ENCODE measurements around the gene SLC22A3.
"Not testable (repeated sequence)": the region's sequence is repeated elsewhere in the genome, so short reads cannot be mapped to it uniquely, and the experiment has no call there.

Gene SLC22A3, protein sequence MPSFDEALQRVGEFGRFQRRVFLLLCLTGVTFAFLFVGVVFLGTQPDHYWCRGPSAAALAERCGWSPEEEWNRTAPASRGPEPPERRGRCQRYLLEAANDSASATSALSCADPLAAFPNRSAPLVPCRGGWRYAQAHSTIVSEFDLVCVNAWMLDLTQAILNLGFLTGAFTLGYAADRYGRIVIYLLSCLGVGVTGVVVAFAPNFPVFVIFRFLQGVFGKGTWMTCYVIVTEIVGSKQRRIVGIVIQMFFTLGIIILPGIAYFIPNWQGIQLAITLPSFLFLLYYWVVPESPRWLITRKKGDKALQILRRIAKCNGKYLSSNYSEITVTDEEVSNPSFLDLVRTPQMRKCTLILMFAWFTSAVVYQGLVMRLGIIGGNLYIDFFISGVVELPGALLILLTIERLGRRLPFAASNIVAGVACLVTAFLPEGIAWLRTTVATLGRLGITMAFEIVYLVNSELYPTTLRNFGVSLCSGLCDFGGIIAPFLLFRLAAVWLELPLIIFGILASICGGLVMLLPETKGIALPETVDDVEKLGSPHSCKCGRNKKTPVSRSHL

DNA sequence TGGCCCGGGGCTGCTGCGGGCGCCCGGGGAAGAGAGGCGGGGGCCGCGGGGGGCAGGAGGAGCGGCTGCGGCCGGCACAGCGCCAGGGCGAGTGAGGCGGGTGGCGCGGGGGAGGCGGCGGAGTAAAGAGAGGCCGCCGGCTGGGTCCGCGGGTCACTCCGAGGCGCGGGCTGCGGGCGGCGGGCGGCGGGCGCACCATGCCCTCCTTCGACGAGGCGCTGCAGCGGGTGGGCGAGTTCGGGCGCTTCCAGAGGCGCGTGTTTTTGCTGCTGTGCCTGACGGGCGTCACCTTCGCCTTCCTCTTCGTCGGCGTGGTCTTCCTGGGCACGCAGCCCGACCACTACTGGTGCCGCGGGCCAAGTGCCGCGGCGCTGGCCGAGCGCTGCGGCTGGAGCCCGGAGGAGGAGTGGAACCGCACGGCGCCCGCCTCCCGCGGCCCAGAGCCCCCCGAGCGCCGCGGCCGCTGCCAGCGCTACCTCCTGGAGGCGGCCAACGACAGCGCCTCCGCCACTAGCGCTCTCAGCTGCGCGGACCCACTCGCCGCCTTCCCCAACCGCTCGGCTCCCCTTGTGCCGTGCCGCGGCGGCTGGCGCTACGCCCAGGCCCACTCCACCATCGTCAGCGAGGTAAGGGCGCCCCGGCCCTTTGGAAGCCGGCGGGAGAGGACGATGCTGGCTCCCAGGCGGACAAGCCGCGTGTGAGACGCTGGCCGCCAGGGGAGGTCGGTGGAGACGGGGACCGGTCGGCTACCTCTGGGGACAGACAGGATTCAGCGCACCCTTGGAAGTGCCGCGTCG lies at the start of gene SLC22A3:
Gene SLC22A3, plus strand, starts transcription at position 156 of the 797 bp plus-strand sequence. Its CDS starts 42 bp downstream, at position 198.
- Histone ChIP-seq H3K27me3 (ENCODE audit: control insufficient read depth, insufficient read depth, low read length) (peaks cover 51% of the 10 kb centered on the region), H3K4me1 (ENCODE audit: control insufficient read depth, insufficient read depth, low read length) (peaks cover 11% of the 10 kb centered on the region), H3K9me3 (ENCODE audit: control insufficient read depth, insufficient read depth, low read length) (no peaks in the 10 kb centered on the region), H3K9ac (ENCODE audit: low read depth, low read length) (peak within 1 kb of the TSS; percentile 30; the same call in 1 of the 2 replicates), H3K4me3 (ENCODE audit: low read depth, low read length) (peak within 1 kb of the TSS; percentile 58), H3K36me3 (ENCODE audit: control insufficient read depth, insufficient read depth, low read length) (no peaks in the 10 kb centered on the region), H3K27ac (ENCODE audit: low read depth, low read length) (no peak within 1 kb of the TSS)

DNA sequence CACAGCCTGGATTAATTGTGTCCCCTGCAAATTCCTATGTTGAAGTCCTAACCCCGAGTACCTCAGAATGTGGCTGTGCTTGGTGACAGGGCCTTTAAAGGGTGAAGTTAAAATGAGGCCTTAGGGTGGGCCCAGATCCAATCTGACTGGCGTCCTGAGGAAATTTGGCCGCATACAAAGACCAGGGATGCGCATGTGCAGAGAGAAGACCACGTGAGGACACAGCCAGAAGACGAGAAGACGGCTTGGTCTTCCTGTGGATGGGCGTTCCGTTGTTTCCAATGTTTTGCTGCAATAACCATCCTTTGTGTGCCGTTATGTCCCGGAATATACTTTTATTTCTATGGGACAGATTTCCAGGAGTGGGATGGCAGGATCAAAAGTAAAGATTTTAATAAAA lies 48.6 kb upstream of the SLC22A3 start:
- no peak overlapping the region for H3K27ac ChIP-seq (ENCODE audit: low read depth, low read length)
- H3K9ac ChIP-seq (ENCODE audit: low read depth, low read length): no peak overlapping the region
- no peaks in the 10 kb centered on the region for H3K9me3 ChIP-seq (ENCODE audit: control insufficient read depth, insufficient read depth, low read length)
- peaks cover 7% of the 10 kb centered on the region; the same call in 1 of the 2 replicates for H3K4me1 ChIP-seq (ENCODE audit: control insufficient read depth, insufficient read depth, low read length)
- H3K4me3 ChIP-seq (ENCODE audit: low read depth, low read length): no peak overlapping the region
- H3K27me3 ChIP-seq (ENCODE audit: control insufficient read depth, insufficient read depth, low read length): no peaks in the 10 kb centered on the region
- H3K36me3 ChIP-seq (ENCODE audit: control insufficient read depth, insufficient read depth, low read length): no peaks in the 10 kb centered on the region

DNA sequence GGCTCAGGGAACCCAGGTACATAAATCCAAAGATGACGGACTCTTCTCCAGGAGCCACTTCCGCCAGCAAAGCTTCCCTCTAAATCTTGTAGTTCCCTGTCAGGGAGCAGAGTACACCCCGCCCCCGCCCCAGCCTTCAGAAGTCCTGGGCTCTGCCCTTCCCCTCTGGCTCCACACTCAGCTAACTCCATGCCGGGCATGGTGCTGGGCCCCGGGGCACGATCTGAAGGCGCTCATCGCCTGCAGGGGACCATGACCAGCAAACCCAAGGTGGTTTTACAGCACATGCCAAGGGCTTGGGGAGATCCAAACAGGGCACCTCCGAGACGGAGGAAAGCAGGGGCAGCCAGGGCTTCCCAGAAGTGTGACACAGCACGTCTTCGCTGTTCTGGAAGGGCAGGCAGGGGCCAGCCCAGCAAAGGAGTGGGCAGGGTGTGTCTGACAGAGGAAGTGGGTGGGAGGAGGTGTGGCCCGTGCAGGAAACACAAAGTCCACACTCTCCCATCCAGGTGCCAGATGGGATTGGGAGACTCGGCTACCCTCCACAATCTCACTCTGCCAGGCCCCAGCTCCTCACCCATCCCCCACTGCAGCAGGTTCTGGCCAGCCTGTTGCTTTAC lies 48.0 kb upstream of the SLC22A3 start:
- Histone ChIP-seq H3K9ac (ENCODE audit: low read depth, low read length) (no peak overlapping the region), H3K9me3 (ENCODE audit: control insufficient read depth, insufficient read depth, low read length) (no peaks in the 10 kb centered on the region), H3K4me1 (ENCODE audit: control insufficient read depth, insufficient read depth, low read length) (peaks cover 7% of the 10 kb centered on the region; the same call in 1 of the 2 replicates), H3K4me3 (ENCODE audit: low read depth, low read length) (no peak overlapping the region), H3K27me3 (ENCODE audit: control insufficient read depth, insufficient read depth, low read length) (no peaks in the 10 kb centered on the region), H3K27ac (ENCODE audit: low read depth, low read length) (no peak overlapping the region), H3K36me3 (ENCODE audit: control insufficient read depth, insufficient read depth, low read length) (no peaks in the 10 kb centered on the region)

DNA sequence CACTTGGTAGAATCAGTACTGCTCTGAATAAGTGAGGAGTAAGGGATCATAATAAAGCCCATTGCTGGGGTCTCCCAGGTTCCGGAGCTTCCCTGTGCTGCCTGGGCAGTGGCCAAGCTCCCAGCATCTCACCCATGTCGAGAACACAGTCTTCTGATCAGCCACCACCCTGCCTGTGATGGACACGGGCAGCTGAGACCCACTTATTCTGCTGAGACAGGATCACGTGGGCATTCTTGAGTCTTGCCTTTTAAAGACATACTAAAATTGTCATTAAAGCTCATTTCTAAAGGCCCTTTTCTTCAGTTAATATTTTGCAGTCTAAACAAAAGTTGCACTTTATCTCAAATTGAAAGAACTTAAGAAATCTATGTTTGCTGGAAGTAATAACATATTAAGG lies 46.8 kb upstream of the SLC22A3 start:
- peaks cover 7% of the 10 kb centered on the region; the same call in 1 of the 2 replicates for H3K4me1 ChIP-seq (ENCODE audit: control insufficient read depth, insufficient read depth, low read length)
- no peak overlapping the region for H3K4me3 ChIP-seq (ENCODE audit: low read depth, low read length)
- H3K36me3 ChIP-seq (ENCODE audit: control insufficient read depth, insufficient read depth, low read length): no peaks in the 10 kb centered on the region
- no peak overlapping the region for H3K27ac ChIP-seq (ENCODE audit: low read depth, low read length)
- no peaks in the 10 kb centered on the region for H3K9me3 ChIP-seq (ENCODE audit: control insufficient read depth, insufficient read depth, low read length)
- no peak overlapping the region for H3K9ac ChIP-seq (ENCODE audit: low read depth, low read length)
- no peaks in the 10 kb centered on the region for H3K27me3 ChIP-seq (ENCODE audit: control insufficient read depth, insufficient read depth, low read length)

DNA sequence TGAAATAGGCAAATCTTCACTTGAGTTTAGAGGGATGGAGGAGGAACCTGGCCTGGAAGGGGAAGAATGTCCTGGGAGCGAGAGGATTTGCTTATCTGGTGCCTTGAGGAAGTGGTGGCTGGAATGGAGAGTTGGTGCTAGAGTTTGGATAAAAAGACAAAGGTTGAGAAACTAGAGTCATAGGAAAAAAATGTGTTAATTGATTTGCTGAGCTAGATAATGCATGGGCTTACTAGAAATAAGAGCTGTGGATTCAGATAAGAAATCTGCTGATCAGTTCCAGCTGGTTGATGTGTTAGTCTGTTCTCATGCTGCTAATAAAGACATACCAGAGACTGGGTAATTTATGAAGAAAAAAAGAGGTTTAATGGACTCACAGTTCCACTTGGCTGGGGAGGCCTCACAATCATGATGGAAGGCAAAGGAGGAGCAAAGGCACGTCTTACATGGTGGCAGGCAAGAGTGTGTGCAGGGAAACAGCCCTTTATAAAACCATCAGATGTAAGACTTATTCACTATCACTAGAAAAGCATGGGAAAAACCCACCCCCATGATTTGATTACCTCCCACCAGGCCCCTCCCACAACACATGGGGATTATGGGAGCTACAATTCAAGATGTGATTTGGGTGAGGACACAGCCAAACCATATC lies 45.6 kb upstream of the SLC22A3 start:
- not testable (repeated sequence) for H3K36me3 ChIP-seq (ENCODE audit: control insufficient read depth, insufficient read depth, low read length); H3K27me3 ChIP-seq (ENCODE audit: control insufficient read depth, insufficient read depth, low read length); H3K9ac ChIP-seq (ENCODE audit: low read depth, low read length); H3K27ac ChIP-seq (ENCODE audit: low read depth, low read length); H3K4me3 ChIP-seq (ENCODE audit: low read depth, low read length); H3K4me1 ChIP-seq (ENCODE audit: control insufficient read depth, insufficient read depth, low read length); H3K9me3 ChIP-seq (ENCODE audit: control insufficient read depth, insufficient read depth, low read length)

DNA sequence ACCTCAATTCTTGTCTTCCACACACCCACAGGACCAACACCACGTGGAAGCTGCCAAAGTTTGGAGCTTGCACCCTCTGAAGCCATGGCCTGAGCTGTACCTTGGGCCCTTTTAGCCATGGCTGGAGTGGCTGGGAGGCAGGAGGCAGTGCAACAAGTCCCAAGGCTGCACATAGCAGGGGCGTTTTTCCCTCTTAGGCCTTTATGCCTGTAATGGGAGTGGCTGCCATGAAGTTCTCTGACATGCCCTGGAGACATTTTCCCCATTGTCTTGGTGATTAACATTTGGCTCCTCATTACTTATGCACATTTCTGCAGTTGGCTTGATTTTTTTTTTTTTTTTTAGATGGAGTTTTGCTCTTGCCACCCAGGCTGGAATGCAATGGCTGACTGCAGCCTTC lies 44.4 kb upstream of the SLC22A3 start:
- Histone ChIP-seq H3K9me3 (ENCODE audit: control insufficient read depth, insufficient read depth, low read length) (no peaks in the 10 kb centered on the region), H3K27ac (ENCODE audit: low read depth, low read length) (no peak overlapping the region), H3K4me1 (ENCODE audit: control insufficient read depth, insufficient read depth, low read length) (peaks cover 7% of the 10 kb centered on the region; the same call in 1 of the 2 replicates), H3K36me3 (ENCODE audit: control insufficient read depth, insufficient read depth, low read length) (no peaks in the 10 kb centered on the region), H3K9ac (ENCODE audit: low read depth, low read length) (no peak overlapping the region), H3K4me3 (ENCODE audit: low read depth, low read length) (no peak overlapping the region), H3K27me3 (ENCODE audit: control insufficient read depth, insufficient read depth, low read length) (no peaks in the 10 kb centered on the region)

DNA sequence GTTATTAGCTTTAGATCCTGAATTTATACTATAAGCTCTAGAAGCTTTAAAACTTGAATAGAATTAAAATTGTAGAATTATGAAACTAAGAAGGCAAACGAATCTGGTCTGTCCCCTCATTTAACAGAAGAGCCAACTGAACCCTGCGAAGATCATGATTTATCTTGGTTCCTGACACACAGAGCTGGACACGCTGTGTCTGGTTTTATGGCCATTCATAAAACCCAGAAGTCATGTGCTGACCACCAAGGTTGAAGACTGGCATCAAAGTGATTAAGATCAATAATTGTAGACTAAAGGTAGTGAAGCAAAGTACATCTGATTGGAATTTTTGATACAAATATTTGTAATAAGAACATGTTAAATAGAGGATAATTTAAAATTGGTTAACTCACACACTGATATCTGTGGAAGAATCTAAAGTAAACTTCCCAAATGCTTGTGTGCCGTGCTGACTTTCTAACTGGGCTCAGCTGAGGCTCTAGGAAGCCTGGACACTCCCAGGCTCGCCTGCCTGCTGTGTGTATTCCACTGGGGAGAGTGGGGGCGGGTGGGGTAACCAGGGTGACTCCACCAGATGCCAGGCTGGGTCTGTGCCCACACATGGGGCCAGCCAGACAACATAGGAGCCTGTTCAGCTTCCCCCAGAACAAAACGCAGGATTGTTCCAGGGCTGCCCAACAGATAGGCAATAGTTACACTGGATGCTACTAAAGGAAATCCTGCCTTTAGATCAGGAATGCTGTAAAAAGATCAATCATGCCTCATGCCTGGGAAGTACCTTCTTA lies 42.1 kb upstream of the SLC22A3 start:
- no peaks in the 10 kb centered on the region for H3K36me3 ChIP-seq (ENCODE audit: control insufficient read depth, insufficient read depth, low read length)
- H3K27ac ChIP-seq (ENCODE audit: low read depth, low read length): no peak overlapping the region
- no peak overlapping the region for H3K9ac ChIP-seq (ENCODE audit: low read depth, low read length)
- H3K4me3 ChIP-seq (ENCODE audit: low read depth, low read length): no peak overlapping the region
- H3K4me1 ChIP-seq (ENCODE audit: control insufficient read depth, insufficient read depth, low read length): no peaks in the 10 kb centered on the region
- peaks cover 4% of the 10 kb centered on the region; the same call in 1 of the 2 replicates for H3K9me3 ChIP-seq (ENCODE audit: control insufficient read depth, insufficient read depth, low read length)
- H3K27me3 ChIP-seq (ENCODE audit: control insufficient read depth, insufficient read depth, low read length): no peaks in the 10 kb centered on the region

DNA sequence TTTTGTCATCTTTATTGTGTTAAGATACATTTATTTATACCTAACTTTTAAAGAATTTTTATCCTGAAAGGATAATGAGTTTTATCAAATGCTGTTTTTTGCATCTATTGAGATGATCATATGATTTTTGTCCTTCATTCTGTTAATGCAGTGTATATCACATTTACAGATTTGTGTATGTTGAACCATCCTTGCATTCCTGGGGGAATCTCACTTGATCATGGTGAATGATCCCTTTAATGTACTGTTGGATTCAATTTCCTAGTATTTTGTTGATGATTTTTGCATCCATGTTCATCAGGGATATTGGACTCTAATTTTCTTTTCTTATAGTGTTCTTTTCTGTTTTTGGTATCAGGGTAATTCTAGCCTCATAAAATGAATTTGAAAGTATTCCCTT lies 38.5 kb upstream of the SLC22A3 start:
- Histone ChIP-seq H3K27ac (ENCODE audit: low read depth, low read length) (no peak overlapping the region), H3K9me3 (ENCODE audit: control insufficient read depth, insufficient read depth, low read length) (peaks cover 16% of the 10 kb centered on the region), H3K27me3 (ENCODE audit: control insufficient read depth, insufficient read depth, low read length) (no peaks in the 10 kb centered on the region), H3K4me1 (ENCODE audit: control insufficient read depth, insufficient read depth, low read length) (no peaks in the 10 kb centered on the region), H3K36me3 (ENCODE audit: control insufficient read depth, insufficient read depth, low read length) (no peaks in the 10 kb centered on the region), H3K9ac (ENCODE audit: low read depth, low read length) (no peak overlapping the region), H3K4me3 (ENCODE audit: low read depth, low read length) (no peak overlapping the region)

DNA sequence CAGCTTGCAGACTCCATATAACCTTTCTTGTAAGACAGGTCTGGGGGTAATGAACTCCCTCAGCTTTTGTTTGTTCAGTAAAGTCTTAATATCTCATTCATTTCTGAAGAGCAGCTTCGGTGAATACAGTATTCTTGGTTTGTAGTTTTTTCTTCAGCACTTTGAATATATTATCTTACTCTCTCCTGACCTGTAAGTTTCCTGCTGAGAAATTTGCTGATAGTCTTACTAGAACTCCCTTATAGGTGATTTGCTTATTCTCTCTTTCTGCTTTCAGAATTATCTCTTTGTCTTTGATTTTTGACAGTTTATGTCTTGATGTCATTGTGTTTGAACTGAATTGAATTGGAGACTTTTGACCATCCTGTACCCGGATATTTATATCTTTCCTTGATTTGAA lies 35.3 kb upstream of the SLC22A3 start:
- Histone ChIP-seq H3K36me3 (ENCODE audit: control insufficient read depth, insufficient read depth, low read length) (no peaks in the 10 kb centered on the region), H3K27ac (ENCODE audit: low read depth, low read length) (no peak overlapping the region), H3K9me3 (ENCODE audit: control insufficient read depth, insufficient read depth, low read length) (peaks cover 16% of the 10 kb centered on the region), H3K27me3 (ENCODE audit: control insufficient read depth, insufficient read depth, low read length) (no peaks in the 10 kb centered on the region), H3K9ac (ENCODE audit: low read depth, low read length) (no peak overlapping the region), H3K4me1 (ENCODE audit: control insufficient read depth, insufficient read depth, low read length) (no peaks in the 10 kb centered on the region), H3K4me3 (ENCODE audit: low read depth, low read length) (no peak overlapping the region)

DNA sequence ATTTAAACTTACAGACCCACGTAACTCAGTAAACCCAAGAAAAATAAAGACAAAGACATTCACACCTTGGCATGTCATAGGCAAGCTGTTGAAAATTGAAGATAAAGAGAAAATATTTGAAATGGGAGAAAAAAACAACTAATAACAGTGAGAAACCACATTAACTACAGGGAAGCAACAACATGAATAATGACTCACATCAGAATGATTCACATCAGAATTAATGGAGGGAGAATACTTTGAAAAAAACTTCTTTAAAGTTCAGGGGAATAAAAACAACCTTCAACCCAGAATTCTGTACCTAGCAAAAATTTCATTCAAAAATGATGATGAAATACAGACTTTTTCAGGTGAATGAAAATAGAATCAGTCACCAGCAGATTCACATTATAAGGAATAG lies 32.9 kb upstream of the SLC22A3 start:
- H3K9me3 ChIP-seq (ENCODE audit: control insufficient read depth, insufficient read depth, low read length): peaks cover 13% of the 10 kb centered on the region
- no peak overlapping the region for H3K4me3 ChIP-seq (ENCODE audit: low read depth, low read length)
- no peaks in the 10 kb centered on the region for H3K4me1 ChIP-seq (ENCODE audit: control insufficient read depth, insufficient read depth, low read length)
- H3K27ac ChIP-seq (ENCODE audit: low read depth, low read length): no peak overlapping the region
- H3K36me3 ChIP-seq (ENCODE audit: control insufficient read depth, insufficient read depth, low read length): no peaks in the 10 kb centered on the region
- H3K27me3 ChIP-seq (ENCODE audit: control insufficient read depth, insufficient read depth, low read length): no peaks in the 10 kb centered on the region
- H3K9ac ChIP-seq (ENCODE audit: low read depth, low read length): no peak overlapping the region

Measured in HUES48 (cell line).